ENCODE data around the gene LCE5A. TPM values are rescaled to one million over a fixed set of nuclear protein-coding genes. Genes with fewer than 3 reads are reported as not detected.
A peak's percentile ranks its signal among the peaks of the same experiment; 100 is the strongest.

The LCE5A gene, protein sequence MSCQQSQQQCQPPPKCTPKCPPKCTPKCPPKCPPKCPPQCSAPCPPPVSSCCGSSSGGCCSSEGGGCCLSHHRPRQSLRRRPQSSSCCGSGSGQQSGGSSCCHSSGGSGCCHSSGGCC
- not detected for polyA plus RNA-seq (2012; ENCODE audit: insufficient read depth, insufficient read length, low read depth)

DNA sequence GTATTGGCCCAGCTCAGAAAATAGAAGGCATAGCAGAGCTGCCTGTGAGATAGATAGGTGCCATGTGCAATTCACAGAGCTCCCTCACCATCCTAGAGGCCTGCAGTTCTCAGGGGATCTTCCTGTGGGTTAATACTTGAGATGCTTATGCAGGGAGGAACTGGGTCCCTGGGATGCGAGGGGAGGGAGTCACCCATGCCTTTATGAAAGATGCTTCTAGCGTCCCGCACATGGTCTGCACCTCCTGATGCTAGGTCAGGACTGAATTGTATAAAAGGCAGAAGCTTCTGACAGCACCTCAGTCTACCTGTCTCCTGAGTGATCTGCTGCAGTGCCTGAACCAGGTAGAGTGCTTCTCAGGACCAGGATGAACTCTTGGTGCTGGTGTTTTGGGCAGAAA, at the start of gene LCE5A:
Gene LCE5A (plus strand): TSS at position 301 of the 400 bp plus-strand sequence. CDS start 732 bp downstream, outside the sequence.
- H3K27me3 ChIP-seq, result peaks cover 15% of the 10 kb centered on the region
- H3K9me3 ChIP-seq, result no peaks in the 10 kb centered on the region

DNA sequence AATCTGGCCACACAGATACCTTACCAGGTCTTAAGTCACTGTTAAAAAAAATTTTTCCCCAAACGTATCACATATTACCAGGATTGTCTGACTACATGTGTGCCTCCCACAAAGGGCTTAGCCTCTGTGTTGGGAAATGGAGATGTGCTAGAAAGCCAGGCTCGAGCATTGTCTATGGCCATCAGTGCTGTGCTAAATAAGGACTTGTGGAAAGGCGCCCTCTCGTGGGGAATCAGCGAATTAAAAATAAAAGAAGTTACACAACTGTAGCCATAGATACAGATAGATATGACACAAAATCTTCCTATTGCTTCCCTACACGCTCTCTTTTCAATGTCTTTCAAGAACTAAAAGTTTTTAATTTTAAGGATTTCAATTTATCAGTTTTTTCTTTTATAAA, 49.1 kb upstream of the LCE5A start:
- Histone ChIP-seq H3K36me3 (no peaks in the 10 kb centered on the region), H3K9me3 (no peaks in the 10 kb centered on the region), H3K4me3 (ENCODE audit: low read depth, low read length) (no peak overlapping the region), H3K27me3 (no peaks in the 10 kb centered on the region), H3K4me1 (no peaks in the 10 kb centered on the region)
- DNase-seq, result peak; percentile 66
- TF ChIP-seq, protein P1, sequence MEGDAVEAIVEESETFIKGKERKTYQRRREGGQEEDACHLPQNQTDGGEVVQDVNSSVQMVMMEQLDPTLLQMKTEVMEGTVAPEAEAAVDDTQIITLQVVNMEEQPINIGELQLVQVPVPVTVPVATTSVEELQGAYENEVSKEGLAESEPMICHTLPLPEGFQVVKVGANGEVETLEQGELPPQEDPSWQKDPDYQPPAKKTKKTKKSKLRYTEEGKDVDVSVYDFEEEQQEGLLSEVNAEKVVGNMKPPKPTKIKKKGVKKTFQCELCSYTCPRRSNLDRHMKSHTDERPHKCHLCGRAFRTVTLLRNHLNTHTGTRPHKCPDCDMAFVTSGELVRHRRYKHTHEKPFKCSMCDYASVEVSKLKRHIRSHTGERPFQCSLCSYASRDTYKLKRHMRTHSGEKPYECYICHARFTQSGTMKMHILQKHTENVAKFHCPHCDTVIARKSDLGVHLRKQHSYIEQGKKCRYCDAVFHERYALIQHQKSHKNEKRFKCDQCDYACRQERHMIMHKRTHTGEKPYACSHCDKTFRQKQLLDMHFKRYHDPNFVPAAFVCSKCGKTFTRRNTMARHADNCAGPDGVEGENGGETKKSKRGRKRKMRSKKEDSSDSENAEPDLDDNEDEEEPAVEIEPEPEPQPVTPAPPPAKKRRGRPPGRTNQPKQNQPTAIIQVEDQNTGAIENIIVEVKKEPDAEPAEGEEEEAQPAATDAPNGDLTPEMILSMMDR (IDR thresholded peaks at IDR 0.05; ENCODE audit: low read depth, low read length), result peak; percentile 70

More for the DNA sequence above, at the start of gene LCE5A:
- no peak for DNase-seq
- TF ChIP-seq, protein P1 (IDR thresholded peaks at IDR 0.05; ENCODE audit: low read depth, low read length), result no peak
- no peaks in the 10 kb centered on the region for H3K36me3 ChIP-seq
- H3K4me1 ChIP-seq, result no peaks in the 10 kb centered on the region
- H3K4me3 ChIP-seq (ENCODE audit: low read depth, low read length), result no peak within 1 kb of the TSS

DNA sequence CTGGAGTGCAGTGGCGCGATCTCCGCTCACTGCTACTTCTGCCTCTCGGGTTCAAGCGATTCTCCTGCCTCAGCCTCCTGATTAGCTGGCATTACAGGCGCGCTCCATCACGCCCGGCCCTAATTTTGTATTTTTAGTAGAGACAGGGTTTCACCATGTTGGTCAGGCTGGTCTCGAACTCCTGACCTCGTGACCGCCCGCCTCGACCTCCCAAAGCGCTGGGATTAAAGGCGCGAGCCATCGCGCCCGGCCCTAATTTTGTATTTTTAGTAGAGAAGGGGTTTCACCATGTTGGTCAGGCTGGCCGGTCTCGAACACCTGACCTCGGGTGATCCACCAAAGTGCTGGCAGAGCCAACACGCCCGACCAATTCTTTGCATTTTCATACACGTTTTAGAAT, 48.0 kb upstream of the LCE5A start:
- Histone ChIP-seq H3K36me3 (no peaks in the 10 kb centered on the region), H3K27me3 (no peaks in the 10 kb centered on the region), H3K9me3 (no peaks in the 10 kb centered on the region), H3K4me3 (ENCODE audit: low read depth, low read length) (no peak overlapping the region), H3K4me1 (no peaks in the 10 kb centered on the region)
- no peak for DNase-seq
- TF ChIP-seq, protein P1 (IDR thresholded peaks at IDR 0.05; ENCODE audit: low read depth, low read length), result no peak

DNA sequence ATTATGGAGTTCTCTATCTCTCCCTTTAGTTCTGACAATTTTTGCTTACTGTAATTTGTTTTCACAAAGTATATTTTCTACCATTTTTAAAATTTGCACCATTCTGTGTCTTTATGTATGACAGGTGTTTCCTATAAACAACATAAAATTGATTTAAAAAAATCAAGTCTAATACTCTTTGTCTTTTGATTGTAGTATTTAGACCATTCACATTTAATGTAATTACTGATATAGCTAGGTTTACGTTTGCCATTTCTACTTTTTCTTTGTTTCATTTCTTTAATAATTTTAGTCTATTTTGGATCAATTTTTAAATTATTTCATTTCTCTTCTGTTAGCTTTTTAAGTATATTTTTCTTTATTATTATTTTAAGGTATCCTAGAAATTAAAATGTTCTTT, 44.4 kb upstream of the LCE5A start:
- no peaks in the 10 kb centered on the region for H3K36me3 ChIP-seq
- DNase-seq, result no peak
- H3K4me1 ChIP-seq, result no peaks in the 10 kb centered on the region
- no peaks in the 10 kb centered on the region for H3K9me3 ChIP-seq
- TF ChIP-seq, protein P1 (IDR thresholded peaks at IDR 0.05; ENCODE audit: low read depth, low read length), result no peak
- 0 out of 2 replicates have a peak, but pooled peaks cover 3% of the 10 kb centered on the region for H3K27me3 ChIP-seq
- H3K4me3 ChIP-seq (ENCODE audit: low read depth, low read length), result no peak overlapping the region

DNA sequence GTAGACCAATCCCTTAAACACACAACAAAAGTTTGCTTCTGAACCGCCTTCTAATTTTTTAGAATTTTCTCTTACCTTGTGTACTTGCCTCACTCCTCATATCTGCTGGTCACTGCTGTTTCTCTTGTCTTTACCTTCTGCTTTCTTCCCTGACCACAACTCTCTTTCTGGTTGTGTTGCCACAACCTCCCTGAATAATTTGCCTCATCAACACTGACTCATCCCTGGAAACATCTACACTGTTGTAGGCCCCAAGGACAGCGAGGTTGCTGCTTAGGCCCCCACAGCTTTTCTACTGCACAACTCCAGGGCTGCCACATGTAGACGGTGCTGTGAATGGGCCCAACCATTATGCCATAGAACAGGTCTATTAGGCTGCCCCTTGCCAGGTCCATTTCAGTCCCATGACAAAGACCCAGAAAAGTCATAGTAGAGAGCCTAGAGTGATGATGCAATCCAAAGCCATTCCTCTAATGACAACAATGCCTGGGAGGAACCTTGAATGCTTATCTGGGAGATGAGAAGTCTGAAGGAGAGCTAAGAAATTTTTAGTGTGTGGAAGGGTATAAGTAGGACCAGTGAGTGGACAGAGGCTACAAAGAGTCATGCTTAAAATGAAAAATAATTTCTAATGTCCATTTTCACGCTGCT, 36.6 kb upstream of the LCE5A start:
- no peak for DNase-seq
- Histone ChIP-seq H3K36me3 (no peaks in the 10 kb centered on the region), H3K4me3 (ENCODE audit: low read depth, low read length) (no peak overlapping the region), H3K9me3 (no peaks in the 10 kb centered on the region; the same call in 1 of the 2 replicates), H3K27me3 (no peaks in the 10 kb centered on the region), H3K4me1 (no peaks in the 10 kb centered on the region)
- TF ChIP-seq, protein P1 (IDR thresholded peaks at IDR 0.05; ENCODE audit: low read depth, low read length), result no peak
